Activated T-helper 2 cell treated with anti-CD3 and anti-CD28 coated beads, Interferon-gamma antibody, Interleukin-2, Interleukin-4, amounts not matched to agents 10 μg/mL and 5 μg/mL and 100 μg/mL, durations not matched to agents 14 hours and 24 hours and 36 hours (primary cell): ENCODE data around the gene MAGEC3. TPM values are rescaled to one million over a fixed set of nuclear protein-coding genes. Genes with fewer than 3 reads are reported as not detected.

Source experiments
- total RNA-seq: library from RNA; stranded (reverse); gene quantifications from 2 replicates; pipeline ENCODE4 v1.2.3, GENCODE V29; 2022

MAGEC3 gene
- total RNA-seq, 1 donor from 2014 or later: not detected

Other genes with a start within 250 kb of the MAGEC3 start
- not detected in 2 replicates for gene SPANXA2, start 248.6 kb upstream of the MAGEC3 start, total RNA-seq
- not detected in 2 replicates for gene SPANXD, start 139.6 kb upstream of the MAGEC3 start, total RNA-seq
- gene MAGEC1, start 65.6 kb downstream of the MAGEC3 start, total RNA-seq: not detected in 2 replicates